ENCODE measurements around the gene OSBP2.

OSBP2 gene

DNA sequence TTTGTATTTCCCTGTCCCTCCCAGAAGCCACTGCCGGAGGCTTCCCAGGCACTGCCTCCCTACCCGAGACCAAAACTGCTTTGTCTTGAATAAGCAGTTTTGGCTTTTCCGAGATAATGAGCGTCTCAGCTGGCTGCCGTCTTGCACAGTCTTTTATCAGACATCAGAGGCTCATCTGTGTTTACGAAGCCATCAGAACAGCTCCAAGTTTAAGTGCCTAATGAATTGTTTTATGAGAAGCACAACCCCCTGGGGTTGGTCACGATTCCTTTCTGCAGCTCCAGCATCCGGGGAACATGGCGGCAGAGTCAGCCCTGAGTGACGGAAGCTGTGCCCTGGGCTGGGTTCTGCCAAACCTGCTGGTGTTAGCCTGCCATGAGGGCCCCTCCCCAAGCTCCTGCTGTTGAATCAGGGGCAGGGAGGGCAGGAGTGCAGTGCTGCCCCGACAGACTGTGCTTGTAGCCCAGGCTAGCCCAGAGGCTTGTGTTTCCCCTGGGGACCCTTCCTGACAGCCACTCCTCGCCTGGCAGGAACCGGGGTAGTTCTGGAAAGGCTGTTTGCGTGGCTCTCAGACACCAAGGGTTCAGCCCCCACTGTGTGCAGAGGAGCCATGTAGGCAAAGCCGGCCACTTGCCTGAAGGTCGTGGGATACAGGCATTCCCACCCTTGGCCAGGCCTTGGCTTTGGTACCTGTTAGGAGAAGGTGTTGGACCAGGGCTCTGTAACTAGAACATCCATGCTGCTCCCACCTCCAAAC lies 177.8 kb downstream of the OSBP2 start:
- DNase-seq, result no peak

DNA sequence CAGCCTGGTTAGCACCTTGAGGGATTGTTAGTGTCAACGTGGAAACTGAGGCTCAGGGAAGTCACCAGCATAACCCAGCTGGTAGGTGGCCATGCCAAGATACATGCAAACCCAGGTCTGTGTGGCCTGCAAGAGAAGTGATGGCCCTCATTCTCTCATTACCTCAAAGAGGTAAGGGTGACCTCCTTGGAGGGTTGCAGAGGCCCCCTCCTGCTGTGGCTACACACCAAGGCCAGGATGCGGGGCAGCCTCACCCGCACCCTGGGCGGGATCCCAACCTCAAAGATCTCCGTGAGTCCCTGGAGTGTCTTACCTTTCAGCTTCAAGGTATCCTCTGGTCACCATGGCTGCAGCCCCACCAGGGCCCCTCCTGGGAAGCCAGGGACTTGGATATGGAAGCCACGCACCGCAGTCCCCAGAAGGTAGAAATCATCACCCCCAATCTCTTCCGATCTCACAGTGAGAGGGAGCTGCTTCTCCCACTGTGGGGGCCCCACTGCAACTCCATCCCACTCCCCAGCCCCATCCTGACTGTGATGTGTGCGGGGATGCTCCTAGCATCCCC lies 178.5 kb downstream of the OSBP2 start:
- no peak for DNase-seq

DNA sequence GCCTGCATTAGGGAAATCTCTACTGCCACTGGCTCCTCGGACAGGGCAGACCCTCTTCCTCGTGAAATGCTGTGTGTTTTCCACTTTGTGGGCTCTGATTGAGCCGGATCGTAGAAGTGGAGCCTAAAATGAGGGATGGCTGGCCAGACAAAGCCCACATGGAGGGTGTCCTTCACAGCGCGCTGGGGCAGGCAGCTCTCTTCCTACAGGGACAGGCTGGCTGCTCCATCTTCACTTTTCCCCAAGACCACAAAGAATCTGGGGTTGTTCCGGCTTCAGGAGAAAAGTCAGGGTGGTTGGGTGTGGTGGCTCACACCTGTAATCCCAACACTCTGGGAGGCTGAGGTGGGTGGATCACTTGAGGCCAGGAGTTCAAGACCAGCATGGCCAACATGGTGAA lies 179.0 kb downstream of the OSBP2 start:
- DNase-seq, result no peak

DNA sequence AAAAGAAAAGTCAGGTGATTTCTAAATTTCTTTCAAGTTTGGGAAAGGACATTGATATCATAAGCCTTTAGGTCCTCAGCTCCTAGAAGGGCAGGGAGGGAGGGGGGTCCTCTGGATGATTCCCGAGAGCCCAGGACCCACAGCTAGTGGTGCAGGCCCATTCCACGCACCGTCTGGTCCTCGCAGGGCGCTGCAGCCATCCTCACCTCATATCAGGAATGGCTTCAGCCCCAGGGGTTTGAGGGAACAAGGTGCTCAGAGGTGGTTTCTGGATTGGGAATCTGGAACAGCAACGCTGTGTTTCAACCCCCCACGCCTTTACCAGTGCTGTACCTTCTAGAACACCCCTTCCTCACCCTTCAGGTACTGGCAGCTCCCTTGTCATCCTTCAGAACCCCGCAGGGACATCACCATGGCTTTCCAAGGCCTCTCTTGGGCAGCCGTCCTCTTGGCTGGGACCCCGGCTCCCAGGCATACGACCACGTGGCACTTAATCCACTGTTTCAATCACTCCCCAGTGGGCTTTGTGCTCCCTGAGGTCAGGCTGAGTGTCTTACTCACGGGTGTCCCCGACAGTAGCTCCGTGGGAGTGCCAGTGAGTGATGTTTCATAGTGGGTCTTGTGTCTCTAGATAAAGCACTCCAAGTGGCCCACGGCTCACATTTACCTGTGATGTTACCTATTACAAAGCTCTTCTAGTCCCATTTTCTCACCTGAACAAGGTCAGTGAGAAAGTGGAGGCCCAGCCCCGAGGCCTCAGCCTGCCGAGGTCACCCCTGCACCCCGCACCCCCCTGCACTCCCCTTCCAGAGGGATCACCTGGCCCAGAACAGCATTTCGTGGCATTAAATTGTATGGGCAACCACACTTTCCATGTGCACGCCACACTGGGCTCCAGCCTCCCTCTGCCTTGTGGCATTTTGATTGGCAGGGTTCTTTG lies 180.0 kb downstream of the OSBP2 start:
- no peak for DNase-seq

DNA sequence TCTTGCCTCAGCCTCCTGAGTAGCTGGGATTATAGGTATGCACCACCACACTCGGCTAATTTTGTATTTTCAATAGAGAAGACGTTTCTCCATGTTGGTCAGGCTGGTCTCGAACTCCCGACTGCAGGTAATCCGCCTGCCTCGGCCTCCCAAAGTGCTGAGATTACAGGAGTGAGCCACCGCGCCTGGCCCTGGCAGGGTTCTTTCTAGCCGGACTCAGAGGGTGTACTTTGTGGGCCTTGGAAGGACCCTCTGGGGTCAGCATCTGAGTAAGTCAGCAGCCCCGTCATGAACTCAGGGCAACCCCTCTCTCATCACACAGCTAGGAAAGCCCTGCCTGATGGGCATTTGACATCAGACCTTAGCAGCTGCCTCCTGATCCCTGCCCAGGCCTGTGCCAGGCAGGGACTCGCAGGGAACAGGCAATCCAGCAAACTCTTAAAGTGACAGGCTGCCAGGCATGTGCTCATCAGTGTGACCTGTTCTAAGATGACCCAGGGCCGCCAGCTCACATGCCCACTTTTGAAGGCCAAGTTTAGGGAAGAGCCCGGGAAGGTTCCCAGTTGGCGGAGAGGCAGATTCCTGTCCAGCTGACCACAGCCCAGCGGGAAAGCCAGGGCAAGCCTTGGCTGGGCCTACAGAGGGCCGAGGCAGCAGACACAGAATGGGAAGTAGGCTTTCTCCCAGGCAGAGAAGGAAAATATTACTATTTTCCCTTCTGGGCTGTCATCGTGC lies 181.0 kb downstream of the OSBP2 start:
- no peak for DNase-seq

DNA sequence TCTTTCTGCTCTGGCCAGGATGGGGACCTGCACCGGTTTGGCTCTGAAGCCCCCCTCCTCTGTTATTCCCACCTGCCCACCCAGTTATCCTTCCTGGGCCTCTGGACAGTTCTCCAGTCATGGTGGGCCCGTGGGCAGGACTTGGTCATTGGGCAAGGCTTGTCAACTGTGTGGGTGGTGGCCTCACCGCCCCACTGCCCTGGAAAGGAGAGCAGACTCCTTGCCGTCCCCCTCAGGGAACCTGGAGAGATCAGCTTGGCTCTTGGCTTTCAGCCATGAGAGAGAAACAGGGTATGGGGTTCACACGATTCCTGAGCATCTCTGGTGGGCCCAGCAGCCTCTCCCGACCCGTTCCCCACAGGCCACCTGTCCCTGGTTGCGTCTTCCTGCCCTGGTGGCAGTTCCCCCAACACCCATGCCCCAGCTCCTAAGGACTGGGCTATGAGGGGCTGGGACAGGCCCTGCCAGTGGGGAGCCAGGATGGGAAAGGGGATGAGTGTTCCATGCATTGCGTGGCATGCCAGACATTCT lies 181.6 kb downstream of the OSBP2 start:
- DNase-seq, result no peak

DNA sequence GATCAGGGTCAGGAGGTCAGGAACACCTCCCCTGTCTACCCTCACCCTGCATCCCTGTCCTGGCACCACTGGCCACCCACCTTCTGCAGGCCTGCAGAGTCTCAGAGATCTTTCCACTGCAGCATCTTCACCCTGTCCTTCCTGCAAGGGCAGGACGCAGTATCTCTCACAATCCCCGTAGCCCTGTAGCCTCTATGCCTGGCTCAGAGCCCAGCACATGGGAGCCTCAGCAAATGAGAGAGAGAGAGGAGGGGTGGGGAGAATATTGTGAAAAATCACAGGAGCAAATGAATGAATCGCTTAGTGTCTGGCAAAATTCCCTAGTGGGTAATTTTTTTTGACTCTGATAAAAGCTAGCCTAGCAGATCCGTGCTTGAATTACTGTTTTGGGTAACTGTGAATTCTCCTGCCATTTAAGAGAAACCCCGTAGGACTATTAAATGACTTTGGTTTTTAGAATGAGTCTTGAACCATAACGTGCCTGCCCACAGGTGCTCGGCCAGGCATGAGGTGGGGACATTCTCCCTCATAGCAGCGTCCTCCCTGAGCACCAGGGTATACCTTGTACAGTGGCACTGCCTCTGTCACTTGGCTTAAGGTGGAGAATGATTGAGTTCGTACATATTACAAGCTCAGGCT lies 182.4 kb downstream of the OSBP2 start:
- no peak for DNase-seq

DNA sequence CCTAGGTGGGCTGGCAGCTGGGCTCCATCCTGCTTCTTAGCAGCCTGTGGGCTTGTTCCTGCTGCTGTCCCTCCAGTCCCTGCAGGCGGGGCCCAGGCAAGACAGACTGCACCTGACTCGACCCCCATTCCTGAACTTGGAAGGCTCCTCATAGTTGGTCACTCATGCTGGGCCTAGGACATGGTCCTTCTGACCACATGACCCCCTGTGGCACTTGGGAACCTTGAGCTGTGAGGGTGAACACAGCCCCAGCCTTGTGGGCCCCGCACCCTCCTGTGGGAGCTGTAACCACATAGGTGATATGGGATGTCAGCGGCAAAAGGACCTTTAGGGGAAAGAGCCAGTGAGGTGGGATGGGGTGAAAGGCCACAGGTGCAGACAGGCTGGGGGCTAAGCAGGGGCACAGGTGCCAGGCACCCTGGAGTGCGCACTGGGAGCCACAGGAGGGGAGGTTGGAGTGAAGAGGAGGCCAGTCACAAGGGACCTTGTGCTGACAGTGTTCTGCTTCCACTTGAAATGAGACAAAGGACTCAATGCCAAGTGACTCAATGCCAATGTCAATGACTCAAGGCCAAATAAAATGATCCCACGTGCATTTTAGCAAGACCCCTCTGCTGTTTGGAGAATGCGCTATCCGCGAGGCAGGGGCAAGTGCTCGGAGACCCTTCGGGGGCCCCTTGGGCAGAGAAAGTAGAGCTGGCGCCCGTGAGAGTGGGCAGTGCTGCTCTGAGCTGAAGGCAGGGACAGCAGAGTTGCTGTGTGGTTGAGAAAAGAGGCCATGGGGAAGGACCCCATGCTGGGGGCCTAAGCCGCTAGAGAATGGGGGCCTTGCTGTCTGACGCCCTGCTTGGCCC lies 183.2 kb downstream of the OSBP2 start:
- no peak for DNase-seq

DNA sequence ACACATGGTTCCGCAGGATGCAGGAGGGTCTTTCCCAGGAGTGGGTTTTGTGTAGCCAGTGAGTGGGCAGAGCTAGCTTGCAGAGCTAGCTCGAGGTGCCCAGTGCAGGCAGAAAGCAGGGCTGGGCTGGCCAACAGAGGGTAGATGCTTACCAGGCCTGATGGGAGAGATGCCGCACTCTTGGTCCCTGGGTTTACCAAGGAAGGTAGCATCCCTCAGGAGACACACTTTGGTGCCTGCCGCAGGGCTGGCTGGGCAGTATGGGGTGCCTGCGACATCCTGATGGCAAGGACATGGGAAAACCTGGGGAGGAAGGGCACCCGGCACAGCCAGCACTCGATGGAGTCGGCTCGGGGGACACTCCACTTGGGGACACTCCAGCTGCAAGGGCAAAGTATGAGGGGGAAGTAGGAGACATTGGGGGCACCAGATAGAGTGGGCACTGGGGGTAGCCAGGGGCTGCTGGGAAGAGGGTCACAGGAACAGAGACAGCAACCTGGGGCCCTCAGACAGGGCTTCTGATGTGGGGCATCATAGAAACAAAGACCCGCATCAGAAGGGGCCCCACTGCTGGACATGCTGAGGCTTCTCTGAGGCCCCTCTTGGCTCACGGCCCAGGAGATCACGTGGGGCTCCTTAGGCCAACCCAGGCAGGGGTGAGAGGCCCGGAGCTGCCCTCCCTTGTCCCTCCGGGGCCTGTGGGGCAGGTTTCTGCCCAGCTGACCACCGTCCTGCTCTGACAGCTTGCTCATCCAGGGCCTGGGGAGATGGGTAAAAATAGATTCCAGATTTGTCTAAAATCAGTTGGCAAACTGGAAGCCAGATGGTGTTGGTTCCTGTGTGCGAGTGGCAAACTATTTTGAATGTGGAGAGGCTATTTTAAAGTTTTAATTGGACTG lies 184.1 kb downstream of the OSBP2 start:
- DNase-seq, result no peak

DNA sequence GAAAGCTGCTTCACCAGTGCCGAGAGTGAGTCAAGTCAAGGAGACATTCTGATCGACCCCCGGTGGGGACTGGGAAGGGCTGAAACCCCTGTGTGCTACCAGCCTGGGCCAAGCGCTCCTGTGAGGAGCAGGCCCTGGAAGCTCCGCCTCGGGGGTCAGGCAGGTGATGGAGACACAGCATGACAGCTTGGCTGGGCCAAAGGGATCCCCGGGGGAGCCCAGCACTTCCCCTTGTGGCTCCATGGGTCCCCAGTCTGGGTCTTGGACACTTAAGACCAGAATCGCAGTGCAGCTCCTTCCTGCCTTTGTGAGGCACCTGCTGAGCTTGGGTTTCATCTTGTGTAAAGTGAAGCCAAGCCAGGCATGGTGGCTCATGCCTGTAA lies 184.7 kb downstream of the OSBP2 start:
- no peak for DNase-seq

DNA sequence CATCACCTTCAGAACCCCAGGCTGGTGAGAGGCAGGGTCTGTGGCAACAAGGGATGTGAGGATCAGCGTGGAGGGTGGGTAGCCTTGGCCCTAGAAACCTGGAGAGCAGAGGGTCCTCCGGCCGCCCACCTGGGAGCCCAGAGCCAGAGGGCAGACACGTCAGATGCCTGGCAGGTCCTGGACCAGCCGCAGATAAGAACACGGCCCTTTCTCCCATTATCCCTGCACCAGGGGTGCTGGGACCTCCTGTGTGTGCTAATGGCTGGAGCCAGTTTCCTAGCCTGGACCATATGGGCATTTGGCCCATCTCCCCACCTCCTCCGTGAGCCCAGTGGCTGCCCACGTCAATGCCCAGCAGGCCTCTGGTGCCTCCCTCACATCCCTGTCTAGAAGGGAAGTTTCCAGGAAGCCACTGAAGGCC lies 185.5 kb downstream of the OSBP2 start:
- no peak for DNase-seq

DNA sequence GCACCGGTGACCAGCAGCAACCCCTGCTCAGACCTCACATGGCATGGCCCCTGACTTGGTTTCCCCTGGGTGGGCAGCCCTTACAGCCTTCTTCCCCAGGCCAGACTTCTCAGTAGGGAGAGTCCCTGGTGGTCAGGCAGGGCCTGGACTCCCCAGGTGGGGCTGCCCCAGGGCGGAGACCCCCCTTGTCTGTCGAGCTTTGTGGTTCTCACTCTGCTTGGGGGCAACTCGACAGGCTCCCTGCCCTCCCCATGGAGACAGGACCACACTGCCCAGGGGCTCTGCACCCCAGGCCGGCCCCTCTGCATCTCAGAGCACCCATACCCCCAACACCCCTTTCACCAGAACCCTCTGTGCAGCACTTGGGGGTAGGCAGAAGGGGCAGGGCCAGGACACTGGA lies 186.2 kb downstream of the OSBP2 start:
- no peak for DNase-seq

DNA sequence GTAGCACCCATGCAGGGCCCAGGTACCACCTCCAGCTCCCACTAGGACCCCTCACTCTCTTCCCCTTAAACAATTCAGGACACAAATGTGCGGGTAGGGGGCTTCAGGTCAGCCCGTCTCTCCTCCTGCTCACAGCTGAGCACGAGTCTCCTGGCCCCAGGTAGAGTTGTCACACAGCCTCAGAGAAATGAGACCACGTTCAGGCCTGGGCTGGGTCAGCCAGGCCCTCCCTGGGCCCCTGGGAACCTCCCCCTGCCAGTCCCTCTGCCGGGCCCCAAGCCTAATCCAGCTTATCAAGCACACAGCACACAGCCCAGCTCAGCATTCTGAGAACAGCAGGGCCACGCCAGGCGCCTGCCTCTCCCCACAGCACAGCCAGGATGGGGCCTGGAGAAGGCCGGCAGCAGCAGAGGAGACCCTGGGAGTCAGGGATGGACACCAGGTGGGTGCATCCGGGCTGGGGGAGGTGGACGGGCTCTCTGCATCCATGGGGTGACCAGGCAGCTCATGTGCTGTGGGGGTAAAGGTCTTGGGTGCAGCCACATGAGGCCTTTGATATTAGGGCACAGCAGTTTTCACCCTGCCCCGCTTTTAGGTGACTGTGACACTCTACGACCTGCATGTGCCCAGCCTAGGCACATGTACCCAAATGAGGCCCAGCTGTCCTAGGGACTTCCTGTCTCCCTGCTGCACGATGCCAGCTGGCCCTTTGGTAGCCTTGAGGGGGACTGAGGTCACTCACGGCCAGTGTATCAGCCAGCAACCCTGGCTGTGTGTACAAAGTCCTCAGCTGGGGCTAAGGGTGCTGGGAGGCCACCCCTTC lies 186.9 kb downstream of the OSBP2 start:
- no peak for DNase-seq

DNA sequence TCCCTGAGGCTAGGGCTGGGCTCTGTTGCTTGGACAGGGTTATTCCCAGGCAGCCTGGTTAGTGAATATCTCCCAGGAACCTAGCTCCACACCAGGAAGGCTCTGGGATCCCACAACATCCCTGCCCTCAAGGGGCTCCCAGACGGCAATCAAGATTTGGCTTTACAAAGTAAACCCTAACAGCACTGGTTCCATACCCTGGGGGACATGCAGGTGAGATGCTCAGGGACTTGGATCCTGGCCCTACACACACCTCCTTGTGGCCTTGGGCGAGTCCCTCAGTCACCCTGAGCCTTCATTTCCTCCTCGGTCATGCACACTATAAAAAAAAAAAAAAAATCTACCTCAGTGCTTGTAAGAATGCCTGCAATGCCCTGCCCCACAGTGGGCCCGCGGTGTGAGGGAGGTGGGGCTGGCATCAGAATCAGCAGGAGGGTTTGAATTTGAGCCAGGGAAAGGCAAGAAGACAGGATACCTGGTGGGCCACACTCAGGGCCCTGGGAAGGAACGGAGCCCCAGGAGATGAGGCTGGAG lies 187.6 kb downstream of the OSBP2 start:
- no peak for DNase-seq

DNA sequence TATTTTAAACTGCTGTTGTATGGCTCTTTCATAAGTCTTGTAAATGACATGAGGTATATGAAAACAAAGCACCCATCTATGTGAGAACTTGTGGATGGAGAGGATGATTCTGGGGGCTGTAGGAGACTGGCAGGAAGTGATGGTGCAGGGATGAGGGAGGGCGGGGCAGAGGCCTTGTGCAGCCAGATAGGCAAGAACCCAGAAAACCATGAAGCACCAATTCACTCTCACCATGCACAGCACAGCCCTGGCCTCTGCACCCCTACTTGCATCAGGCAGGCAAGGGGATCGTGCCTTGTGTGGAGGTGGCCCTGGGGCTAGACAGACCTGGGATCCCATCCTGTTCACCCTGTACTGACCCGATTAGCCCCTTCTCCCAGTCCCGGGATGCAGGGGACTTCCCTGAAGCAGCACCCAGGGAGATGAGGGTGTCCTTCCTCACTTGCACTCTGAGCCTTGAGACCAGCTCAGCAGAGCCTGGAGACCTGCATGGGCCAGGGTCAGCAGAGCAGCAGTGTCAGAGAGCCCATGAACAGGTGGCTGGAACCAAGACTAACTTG lies 188.4 kb downstream of the OSBP2 start:
- DNase-seq, result no peak

DNA sequence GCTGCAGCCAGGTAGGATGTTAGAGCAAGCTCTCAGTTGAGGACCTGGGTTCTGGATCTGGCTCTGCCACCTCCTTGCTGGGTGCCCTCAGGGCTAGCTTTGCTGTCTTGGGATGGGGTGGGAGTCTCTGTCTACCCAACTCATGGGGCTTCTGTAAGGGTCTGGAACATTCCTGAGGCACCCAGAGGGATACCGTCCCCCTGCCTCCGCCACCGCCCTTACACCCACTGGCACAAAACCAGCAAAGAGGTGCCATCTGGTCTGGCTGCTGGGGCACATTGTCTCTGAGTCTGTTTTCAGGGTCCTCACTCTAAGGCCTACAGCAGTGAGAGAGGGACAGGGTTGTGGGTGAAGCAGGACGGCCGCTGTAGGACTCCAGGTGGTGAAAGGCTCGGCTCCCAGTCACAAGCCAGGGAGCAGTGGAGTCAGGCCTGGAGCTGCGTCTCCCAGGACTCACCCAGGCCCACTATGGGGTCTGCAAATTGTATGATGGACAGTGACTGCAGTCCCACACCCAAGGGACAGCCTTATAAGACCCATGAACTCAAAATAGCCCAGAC lies 189.0 kb downstream of the OSBP2 start:
- no peak for DNase-seq

DNA sequence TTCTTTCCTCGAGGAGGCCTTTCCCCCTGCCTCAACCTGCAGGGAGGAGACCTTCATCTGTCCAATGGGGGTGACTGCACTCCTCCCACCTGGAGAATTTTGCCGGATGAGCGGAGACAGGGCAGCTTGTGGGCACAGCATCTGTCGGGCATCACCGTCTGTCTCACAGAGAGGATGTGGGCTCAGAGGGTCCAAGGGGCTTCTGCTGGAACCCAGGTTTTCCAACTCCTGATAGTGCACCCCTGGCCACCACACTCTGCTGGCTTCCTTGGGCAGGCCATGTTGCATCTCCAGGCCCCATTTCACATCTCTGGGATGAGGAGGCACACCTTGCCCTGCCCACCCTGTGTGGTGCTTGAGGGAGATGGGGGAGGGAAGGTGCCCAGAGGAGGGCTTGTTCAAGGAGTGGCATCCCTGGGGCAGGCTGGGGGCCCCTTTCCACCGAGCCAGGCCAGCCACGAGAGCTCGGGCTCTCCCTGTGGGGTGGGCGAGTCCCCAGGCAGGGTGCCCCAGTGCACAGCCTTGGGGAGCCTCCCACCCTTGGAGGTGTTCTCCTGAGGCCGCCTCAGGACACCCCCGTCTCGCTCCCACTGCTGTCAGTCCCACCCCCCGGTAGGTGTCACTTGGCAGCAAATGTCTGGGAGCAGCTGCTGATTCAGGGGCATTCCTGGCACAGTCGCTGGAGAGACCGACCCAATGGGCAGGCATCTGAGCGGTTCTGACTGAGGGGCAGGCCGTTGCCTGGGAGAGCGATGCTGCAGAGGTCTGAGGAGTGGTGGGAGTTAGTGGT lies 189.7 kb downstream of the OSBP2 start:
- no peak for DNase-seq

DNA sequence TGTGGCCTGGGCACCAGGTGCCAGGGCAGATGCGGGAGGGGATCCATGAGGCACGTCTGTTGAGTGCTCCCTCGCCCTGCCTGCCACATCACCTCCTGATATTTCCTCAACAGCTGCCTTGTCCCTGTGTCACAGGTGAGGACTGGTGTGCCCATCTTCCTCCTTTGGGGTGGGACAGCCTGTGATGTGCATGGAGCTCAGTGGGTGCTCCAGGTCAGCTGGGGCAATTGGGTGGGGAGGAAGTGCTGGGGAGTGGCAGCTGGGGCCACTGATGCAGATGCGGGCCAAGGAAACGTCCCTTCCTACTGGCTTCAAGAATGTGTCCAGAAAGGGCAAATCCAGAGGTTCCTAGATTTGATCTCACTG lies 190.3 kb downstream of the OSBP2 start:
- DNase-seq, result no peak
